ENCODE measurements around the gene ANKK1. TPM values are rescaled to one million over a fixed set of nuclear protein-coding genes. Genes with fewer than 3 reads are reported as not detected.

ANKK1 gene
- total and polyA plus RNA-seq, 2 donors (not counting 1 experiment from before 2014, with no cell fraction given), result not detected

- Histone ChIP-seq H3K4me2 (ENCODE audit: extremely low read depth, insufficient read depth, low read length) (no peak overlapping the region), H2AFZ (ENCODE audit: low read length) (no peak overlapping the region)
Observed at GRCh38 chr11:113356203-113356602, 31.4 kb upstream of the ANKK1 start.

GRCh38 chr11:113363406-113363805 is 24.2 kb upstream of the ANKK1 start:
- Histone ChIP-seq H3K79me2 (ENCODE audit: control insufficient read depth, insufficient read depth, low read length) (no peaks in the 10 kb centered on the region), H4K20me1 (ENCODE audit: control insufficient read depth, extremely low read depth, insufficient read depth, low read length) (no peaks in the 10 kb centered on the region), H3K4me2 (ENCODE audit: extremely low read depth, insufficient read depth, low read length) (no peak overlapping the region), H3K27me3 (ENCODE audit: control insufficient read depth, insufficient read depth, low read length) (no peaks in the 10 kb centered on the region), H3K4me1 (ENCODE audit: control insufficient read depth, extremely low read depth, insufficient read depth, low read length) (no peaks in the 10 kb centered on the region), H2AFZ (ENCODE audit: low read length) (no peak overlapping the region), H3K27ac (ENCODE audit: insufficient read depth, low read length) (no peak overlapping the region), H3K9me3 (ENCODE audit: control insufficient read depth, insufficient read depth, low read depth, low read length) (no peaks in the 10 kb centered on the region), H3K9ac (ENCODE audit: insufficient read depth, low read length) (no peak overlapping the region), H3K36me3 (ENCODE audit: control insufficient read depth, insufficient read depth, low read length) (no peaks in the 10 kb centered on the region), H3K4me3 (replicated peaks in 1 of 4; ENCODE audit: control extremely low read depth in 1 of 4, insufficient read depth in 1 of 4, low read depth in 3 of 4, low read length in 4 of 4) (no peak overlapping the region)
- TF ChIP-seq EZH2 (IDR thresholded peaks at IDR 0.05; ENCODE audit: low read length, missing control alignments) (no peak), CTCF (conservative IDR thresholded peaks at IDR 0.05 in 1 of 2, IDR thresholded peaks at IDR 0.05 in 1 of 2; ENCODE audit: low read depth in 1 of 2, low read length in 2 of 2) (no peak)
- DNase-seq (ENCODE audit: low read depth in 2 of 2), result no peak

More at GRCh38 chr11:113356203-113356602, 31.4 kb upstream of the ANKK1 start:
- no peaks in the 10 kb centered on the region for H3K27me3 ChIP-seq (ENCODE audit: control insufficient read depth, insufficient read depth, low read length)
- H3K9me3 ChIP-seq (ENCODE audit: control insufficient read depth, insufficient read depth, low read depth, low read length), result no peaks in the 10 kb centered on the region
- H3K79me2 ChIP-seq (ENCODE audit: control insufficient read depth, insufficient read depth, low read length), result no peaks in the 10 kb centered on the region
- no peak for DNase-seq (ENCODE audit: low read depth in 2 of 2)
- TF ChIP-seq EZH2 (IDR thresholded peaks at IDR 0.05; ENCODE audit: low read length, missing control alignments) (no peak), CTCF (conservative IDR thresholded peaks at IDR 0.05 in 1 of 2, IDR thresholded peaks at IDR 0.05 in 1 of 2; ENCODE audit: low read depth in 1 of 2, low read length in 2 of 2) (no peak)
- H3K4me3 ChIP-seq (replicated peaks in 1 of 4; ENCODE audit: control extremely low read depth in 1 of 4, insufficient read depth in 1 of 4, low read depth in 3 of 4, low read length in 4 of 4), result no peak overlapping the region
- H3K9ac ChIP-seq (ENCODE audit: insufficient read depth, low read length), result no peak overlapping the region
- H3K36me3 ChIP-seq (ENCODE audit: control insufficient read depth, insufficient read depth, low read length), result no peaks in the 10 kb centered on the region
- no peaks in the 10 kb centered on the region for H4K20me1 ChIP-seq (ENCODE audit: control insufficient read depth, extremely low read depth, insufficient read depth, low read length)
- H3K4me1 ChIP-seq (ENCODE audit: control insufficient read depth, extremely low read depth, insufficient read depth, low read length), result no peaks in the 10 kb centered on the region
- no peak overlapping the region for H3K27ac ChIP-seq (ENCODE audit: insufficient read depth, low read length)

- H2AFZ ChIP-seq (ENCODE audit: low read length), result no peak overlapping the region
- no peaks in the 10 kb centered on the region for H3K36me3 ChIP-seq (ENCODE audit: control insufficient read depth, insufficient read depth, low read length)
- no peak for TF ChIP-seq EZH2 (IDR thresholded peaks at IDR 0.05; ENCODE audit: low read length, missing control alignments)
- no peak for TF ChIP-seq CTCF (conservative IDR thresholded peaks at IDR 0.05 in 1 of 2, IDR thresholded peaks at IDR 0.05 in 1 of 2; ENCODE audit: low read depth in 1 of 2, low read length in 2 of 2)
- no peaks in the 10 kb centered on the region for H3K79me2 ChIP-seq (ENCODE audit: control insufficient read depth, insufficient read depth, low read length)
- no peak for DNase-seq (ENCODE audit: low read depth in 2 of 2)
- no peaks in the 10 kb centered on the region for H4K20me1 ChIP-seq (ENCODE audit: control insufficient read depth, extremely low read depth, insufficient read depth, low read length)
- no peak overlapping the region for H3K4me2 ChIP-seq (ENCODE audit: extremely low read depth, insufficient read depth, low read length)
- H3K9me3 ChIP-seq (ENCODE audit: control insufficient read depth, insufficient read depth, low read depth, low read length), result no peaks in the 10 kb centered on the region
- no peak overlapping the region for H3K27ac ChIP-seq (ENCODE audit: insufficient read depth, low read length)
- H3K27me3 ChIP-seq (ENCODE audit: control insufficient read depth, insufficient read depth, low read length), result no peaks in the 10 kb centered on the region
- H3K9ac ChIP-seq (ENCODE audit: insufficient read depth, low read length), result no peak overlapping the region
- H3K4me3 ChIP-seq (replicated peaks in 1 of 4; ENCODE audit: control extremely low read depth in 1 of 4, insufficient read depth in 1 of 4, low read depth in 3 of 4, low read length in 4 of 4), result no peak overlapping the region
- H3K4me1 ChIP-seq (ENCODE audit: control insufficient read depth, extremely low read depth, insufficient read depth, low read length), result no peaks in the 10 kb centered on the region
Observed at GRCh38 chr11:113363996-113364641, 23.5 kb upstream of the ANKK1 start.

All from fibroblast of lung (primary cell).